Central memory CD8-positive, alpha-beta T cell (primary cell): ENCODE results near the gene MIB1.

Experiments used
- ATAC-seq: fragments of 150-1000 bp; cut with Tn5 transposase; replicated peaks from 2 replicates; pipeline ENCODE4 v1.10.0; 2022; ENCODE audit warnings: mild to moderate bottlenecking, moderate FRiP score, moderate number of reproducible peaks; ENCODE audit not compliant: poor library complexity, severe bottlenecking; ENCODE audit errors: extremely low read depth
- DNase-seq, 2 donors: peaks; one replicate each; pipeline ENCODE4 v3.0.0; 2021; ENCODE audit warnings: low spot score in 2 of 2
- H3K27ac Mint-ChIP-seq: one replicate; pipeline ENCODE4 v1.8.0; 2022; ENCODE audit warnings: low read depth, mild to moderate bottlenecking, moderate library complexity, mixed read lengths
- H3K27me3 Mint-ChIP-seq: one replicate; pipeline ENCODE4 v1.8.0; 2022; ENCODE audit warnings: mixed read lengths
- H3K36me3 Mint-ChIP-seq: one replicate; pipeline ENCODE4 v1.8.0; 2022; ENCODE audit warnings: mild to moderate bottlenecking, moderate library complexity, mixed read lengths; ENCODE audit not compliant: insufficient read depth
- H3K4me1 Mint-ChIP-seq: one replicate; pipeline ENCODE4 v1.8.0; 2022; ENCODE audit warnings: mixed read lengths
- H3K4me3 Mint-ChIP-seq: one replicate; pipeline ENCODE4 v1.8.0; 2022; ENCODE audit warnings: mild to moderate bottlenecking, moderate library complexity, mixed read lengths
- H3K9me3 Mint-ChIP-seq: one replicate; pipeline ENCODE4 v1.8.0; 2022; ENCODE audit warnings: mixed read lengths

MIB1 gene

GRCh38 chr18:21868770-21869169, 128.2 kb downstream of the MIB1 start:
- Mint-ChIP-seq H3K27me3 (no peaks in the 10 kb centered on the region), H3K36me3 (peaks cover 7% of the 10 kb centered on the region), H3K4me1 (no peaks in the 10 kb centered on the region), H3K9me3 (no peaks in the 10 kb centered on the region), H3K4me3 (no peak overlapping the region), H3K27ac (no peak overlapping the region)
- ATAC-seq (no peak), DNase-seq (no peak)

- Mint-ChIP-seq H3K4me3 (no peak overlapping the region), H3K9me3 (no peaks in the 10 kb centered on the region), H3K4me1 (no peaks in the 10 kb centered on the region), H3K36me3 (no peaks in the 10 kb centered on the region), H3K27ac (no peak overlapping the region), H3K27me3 (peaks cover 57% of the 10 kb centered on the region)
- DNase-seq, result no peak
- ATAC-seq, result no peak
Measured at GRCh38 chr18:21889570-21889969, 149.0 kb downstream of the MIB1 start.

GRCh38 chr18:21894619-21895367, 154.2 kb downstream of the MIB1 start:
- no peak overlapping the region for H3K27ac Mint-ChIP-seq
- no peak overlapping the region for H3K4me3 Mint-ChIP-seq
- H3K27me3 Mint-ChIP-seq, result peaks cover 51% of the 10 kb centered on the region
- H3K4me1 Mint-ChIP-seq, result peaks cover 6% of the 10 kb centered on the region
- ATAC-seq, result no peak
- H3K36me3 Mint-ChIP-seq, result no peaks in the 10 kb centered on the region
- no peaks in the 10 kb centered on the region for H3K9me3 Mint-ChIP-seq
- DNase-seq, result no peak

- no peak overlapping the region for H3K4me3 Mint-ChIP-seq
- ATAC-seq (no peak), DNase-seq (no peak)
- no peak overlapping the region for H3K27ac Mint-ChIP-seq
- H3K4me1 Mint-ChIP-seq, result peaks cover 6% of the 10 kb centered on the region
- H3K9me3 Mint-ChIP-seq, result no peaks in the 10 kb centered on the region
- no peaks in the 10 kb centered on the region for H3K36me3 Mint-ChIP-seq
- H3K27me3 Mint-ChIP-seq, result peaks cover 48% of the 10 kb centered on the region
Measured at GRCh38 chr18:21896732-21897336, 156.2 kb downstream of the MIB1 start.

GRCh38 chr18:21897811-21898210, 157.2 kb downstream of the MIB1 start:
- H3K4me1 Mint-ChIP-seq, result peaks cover 6% of the 10 kb centered on the region

GRCh38 chr18:21900605-21901352, 160.2 kb downstream of the MIB1 start:
- no peak for ATAC-seq

More at GRCh38 chr18:21897811-21898210, 157.2 kb downstream of the MIB1 start:
- H3K9me3 Mint-ChIP-seq, result no peaks in the 10 kb centered on the region
- H3K4me3 Mint-ChIP-seq, result no peak overlapping the region
- H3K27ac Mint-ChIP-seq, result no peak overlapping the region
- no peak for ATAC-seq
- H3K36me3 Mint-ChIP-seq, result no peaks in the 10 kb centered on the region
- peaks cover 38% of the 10 kb centered on the region for H3K27me3 Mint-ChIP-seq
- DNase-seq, result no peak

GRCh38 chr18:21901423-21901945, 160.9 kb downstream of the MIB1 start:
- Mint-ChIP-seq H3K4me1 (peaks cover 6% of the 10 kb centered on the region), H3K36me3 (no peaks in the 10 kb centered on the region), H3K4me3 (no peak overlapping the region), H3K27ac (no peak overlapping the region), H3K27me3 (peaks cover 30% of the 10 kb centered on the region), H3K9me3 (no peaks in the 10 kb centered on the region)
- ATAC-seq (no peak), DNase-seq (no peak)

More at GRCh38 chr18:21900605-21901352, 160.2 kb downstream of the MIB1 start:
- DNase-seq, result no peak
- Mint-ChIP-seq H3K4me3 (no peak overlapping the region), H3K27me3 (peaks cover 32% of the 10 kb centered on the region), H3K9me3 (no peaks in the 10 kb centered on the region), H3K36me3 (no peaks in the 10 kb centered on the region), H3K27ac (no peak overlapping the region), H3K4me1 (peaks cover 6% of the 10 kb centered on the region)

- Mint-ChIP-seq H3K9me3 (no peaks in the 10 kb centered on the region), H3K36me3 (no peaks in the 10 kb centered on the region), H3K27me3 (peaks cover 29% of the 10 kb centered on the region), H3K4me3 (no peak overlapping the region), H3K4me1 (no peaks in the 10 kb centered on the region), H3K27ac (no peak overlapping the region)
- ATAC-seq (no peak), DNase-seq (no peak)
Measured at GRCh38 chr18:21903709-21904108, 163.1 kb downstream of the MIB1 start.

- Mint-ChIP-seq H3K27ac (no peak overlapping the region), H3K4me1 (no peaks in the 10 kb centered on the region), H3K4me3 (no peak overlapping the region), H3K36me3 (no peaks in the 10 kb centered on the region), H3K9me3 (no peaks in the 10 kb centered on the region), H3K27me3 (peaks cover 30% of the 10 kb centered on the region)
- ATAC-seq (no peak), DNase-seq (no peak)
Measured at GRCh38 chr18:21904856-21905255, 164.3 kb downstream of the MIB1 start.

GRCh38 chr18:21907451-21907850, 166.9 kb downstream of the MIB1 start:
- DNase-seq, result no peak
- H3K4me1 Mint-ChIP-seq, result no peaks in the 10 kb centered on the region
- no peak overlapping the region for H3K27ac Mint-ChIP-seq
- ATAC-seq, result no peak
- no peaks in the 10 kb centered on the region for H3K9me3 Mint-ChIP-seq
- H3K27me3 Mint-ChIP-seq, result peaks cover 37% of the 10 kb centered on the region
- no peak overlapping the region for H3K4me3 Mint-ChIP-seq
- no peaks in the 10 kb centered on the region for H3K36me3 Mint-ChIP-seq

GRCh38 chr18:21908711-21909110, 168.1 kb downstream of the MIB1 start:
- Mint-ChIP-seq H3K27me3 (peaks cover 37% of the 10 kb centered on the region), H3K4me1 (no peaks in the 10 kb centered on the region), H3K36me3 (no peaks in the 10 kb centered on the region), H3K27ac (no peak overlapping the region), H3K4me3 (no peak overlapping the region), H3K9me3 (no peaks in the 10 kb centered on the region)
- ATAC-seq (no peak), DNase-seq (no peak)

- H3K4me3 Mint-ChIP-seq, result no peak overlapping the region
- H3K9me3 Mint-ChIP-seq, result no peaks in the 10 kb centered on the region
- peaks cover 49% of the 10 kb centered on the region for H3K27me3 Mint-ChIP-seq
- H3K27ac Mint-ChIP-seq, result no peak overlapping the region
- no peaks in the 10 kb centered on the region for H3K4me1 Mint-ChIP-seq
- peaks cover 1% of the 10 kb centered on the region for H3K36me3 Mint-ChIP-seq
- ATAC-seq, result no peak
- no peak for DNase-seq
Measured at GRCh38 chr18:21910906-21911305, 170.3 kb downstream of the MIB1 start.
